Measurements from ENCODE around the gene MND1. TPM values are rescaled to one million over a fixed set of nuclear protein-coding genes. Genes with fewer than 3 reads are reported as not detected.

MND1 gene
- 0.76 and 2.7 TPM in 2 replicates for total RNA-seq

GRCh38 chr4:153344131-153345011 lies at the start of gene MND1:
Gene MND1 (plus strand): TSS chr4:153344688. CDS start chr4:153344738, 50 bp downstream.
- DNase-seq (ENCODE audit: low read depth in 2 of 2) = peak; percentile 41 to 80

GRCh38 chr4:153295131-153295755 lies 49.2 kb upstream of the MND1 start:
- no peak for DNase-seq (ENCODE audit: low read depth in 2 of 2)

GRCh38 chr4:153296040-153296823 lies 48.3 kb upstream of the MND1 start:
- DNase-seq (ENCODE audit: low read depth in 2 of 2) = no peak

- no peak for DNase-seq (ENCODE audit: low read depth in 2 of 2)
These were observed 47.4 kb upstream of the MND1 start for GRCh38 chr4:153297116-153297515.

GRCh38 chr4:153310793-153311192 lies 33.7 kb upstream of the MND1 start:
- no peak for DNase-seq (ENCODE audit: low read depth in 2 of 2)

GRCh38 chr4:153314915-153315314 lies 29.6 kb upstream of the MND1 start:
- DNase-seq (ENCODE audit: low read depth in 2 of 2) = no peak

GRCh38 chr4:153318696-153319320 lies 25.7 kb upstream of the MND1 start:
- DNase-seq (ENCODE audit: low read depth in 2 of 2) = peak; percentile 31 to 63

GRCh38 chr4:153322791-153323190 lies 21.7 kb upstream of the MND1 start:
- DNase-seq (ENCODE audit: low read depth in 2 of 2) = no peak

- DNase-seq (ENCODE audit: low read depth in 2 of 2) = no peak
These were observed 20.4 kb upstream of the MND1 start for GRCh38 chr4:153324046-153324445.

GRCh38 chr4:153325558-153325957 lies 18.9 kb upstream of the MND1 start:
- DNase-seq (ENCODE audit: low read depth in 2 of 2) = no peak

- DNase-seq (ENCODE audit: low read depth in 2 of 2) = peak in 1 of 2 donors; percentile 19
These were observed 18.0 kb upstream of the MND1 start for GRCh38 chr4:153326513-153326912.

- DNase-seq (ENCODE audit: low read depth in 2 of 2) = no peak
These were observed 17.2 kb upstream of the MND1 start for GRCh38 chr4:153327247-153327646.

- no peak for DNase-seq (ENCODE audit: low read depth in 2 of 2)
These were observed 11.6 kb upstream of the MND1 start for GRCh38 chr4:153332936-153333335.

- DNase-seq (ENCODE audit: low read depth in 2 of 2) = no peak
These were observed 10.6 kb upstream of the MND1 start for GRCh38 chr4:153333874-153334273.

- no peak for DNase-seq (ENCODE audit: low read depth in 2 of 2)
These were observed 8.8 kb upstream of the MND1 start for GRCh38 chr4:153335665-153336064.

- DNase-seq (ENCODE audit: low read depth in 2 of 2) = peak in 1 of 2 donors; percentile 54
These were observed 6.8 kb upstream of the MND1 start for GRCh38 chr4:153337686-153338085.

- peak; percentile 52 to 86 for DNase-seq (ENCODE audit: low read depth in 2 of 2)
These were observed 2.9 kb upstream of the MND1 start for GRCh38 chr4:153341575-153342090.

- no peak for DNase-seq (ENCODE audit: low read depth in 2 of 2)
These were observed 1.5 kb upstream of the MND1 start for GRCh38 chr4:153342751-153343552.

GRCh38 chr4:153345012-153345981 lies 809 bp downstream of the MND1 start:
- DNase-seq (ENCODE audit: low read depth in 2 of 2) = peak in 1 of 2 donors; percentile 52

All from dermis microvascular lymphatic vessel endothelial cell (primary cell).